GM23248 (cell line): ENCODE results near the gene CMBL. TPM values are rescaled to one million over a fixed set of nuclear protein-coding genes. Genes with fewer than 3 reads are reported as not detected.

Source experiments
- DNase-seq: peaks from one replicate; pipeline ENCODE4 v3.0.0-alpha.2; 2015
- H2AFZ ChIP-seq: fragments of 200-600 bp; sonication (generic); 2 replicates; pipeline ENCODE4 v1.6.1; 2016; ENCODE audit warnings: antibody characterized with exemption
- H3F3A ChIP-seq: fragments of 200-600 bp; sonication (generic); 2 replicates; pipeline ENCODE4 v1.6.1; 2016; ENCODE audit warnings: mild to moderate bottlenecking, antibody characterized with exemption, mixed run types; ENCODE audit not compliant: insufficient read depth
- H3K27ac ChIP-seq: fragments of 200-600 bp; sonication (generic); 2 replicates; pipeline ENCODE4 v1.5.1; 2016; ENCODE audit warnings: mild to moderate bottlenecking
- H3K27me3 ChIP-seq: fragments of 200-600 bp; sonication (generic); replicated peaks from 2 replicates; pipeline ENCODE4 v1.6.1; 2016; ENCODE audit warnings: mild to moderate bottlenecking; ENCODE audit not compliant: insufficient read depth
- H3K36me3 ChIP-seq: fragments of 200-600 bp; sonication (generic); 2 replicates; pipeline ENCODE4 v1.6.1; 2016; ENCODE audit warnings: low read depth, mild to moderate bottlenecking
- H3K4me1 ChIP-seq: fragments of 200-600 bp; sonication (generic); 2 replicates; pipeline ENCODE4 v1.6.1; 2016; ENCODE audit warnings: mild to moderate bottlenecking; ENCODE audit not compliant: insufficient read depth
- H3K4me2 ChIP-seq: fragments of 200-600 bp; sonication (generic); one replicate; pipeline ENCODE4 v1.6.1; 2016; ENCODE audit warnings: mild to moderate bottlenecking; ENCODE audit not compliant: unreplicated experiment
- H3K4me3 ChIP-seq: fragments of 200-600 bp; sonication (generic); 2 replicates; pipeline ENCODE4 v1.5.1; 2016; ENCODE audit warnings: mild to moderate bottlenecking
- H3K79me2 ChIP-seq: fragments of 200-600 bp; sonication (generic); 2 replicates; pipeline ENCODE4 v1.6.1; 2016; ENCODE audit warnings: mild to moderate bottlenecking; ENCODE audit not compliant: insufficient read depth
- H3K9ac ChIP-seq: fragments of 200-600 bp; sonication (generic); 2 replicates; pipeline ENCODE4 v1.6.1; 2016; ENCODE audit warnings: mild to moderate bottlenecking
- H3K9me2 ChIP-seq: fragments of 200-600 bp; sonication (generic); 2 replicates; pipeline ENCODE4 v1.6.1; 2016; ENCODE audit warnings: mixed run types, mild to moderate bottlenecking, moderate library complexity; ENCODE audit not compliant: insufficient read depth
- H3K9me3 ChIP-seq: fragments of 200-600 bp; sonication (generic); one replicate; pipeline ENCODE4 v1.6.1; 2017; ENCODE audit warnings: low read depth
- H4K20me1 ChIP-seq: fragments of 200-600 bp; sonication (generic); 2 replicates; pipeline ENCODE4 v1.6.0; 2016; ENCODE audit not compliant: insufficient read depth
- EZH2 ChIP-seq: fragments of 200-600 bp; sonication (generic); IDR thresholded peaks from 2 replicates; pipeline ENCODE4 v1.6.1; 2018; ENCODE audit warnings: antibody characterized with exemption, mild to moderate bottlenecking; ENCODE audit not compliant: insufficient read depth, poor library complexity, severe bottlenecking
- EZH2phosphoT487 ChIP-seq: fragments of 200-600 bp; sonication (generic); IDR thresholded peaks from 2 replicates; pipeline ENCODE4 v1.6.1; 2018; ENCODE audit warnings: antibody characterized with exemption, moderate library complexity, mild to moderate bottlenecking, low read depth; ENCODE audit not compliant: insufficient read depth
- WGBS, 2 experiments: methylation state at CpG; one replicate each; pipeline ENCODE4 v1.1.6; 2015 to 2017; ENCODE audit warnings: low lambda C conversion rate in 2 of 2, low coverage in 1 of 2; ENCODE audit errors: missing lambda C conversion rate in 2 of 2; 5-methylcytosine and 5-hydroxymethylcytosine counted together
- in situ Hi-C: fragments of 300-500 bp; cut with MboI; formaldehyde crosslinking; loops from 2 replicates; pipeline ENCODE4 v1.15.0; 2020
- polyA plus RNA-seq: library from polyadenylated mRNA; unstranded; fragments of >200 nt; fragmentation: Nextera tagmentation; extraction: Ambion mirVana; gene quantifications from 2 replicates; pipeline ENCODE4 v1.2.1, GENCODE V29; 2016
- total RNA-seq: library from RNA; depleted of rRNA; stranded (reverse); fragments of >200 nt; shearing (Covaris generic); gene quantifications from 2 replicates; pipeline ENCODE4 v1.2.3, GENCODE V29; 2014

CMBL gene
- total and polyA plus RNA-seq, 2 experiments from 2014 or later = 4.0 to 14.6 TPM

- Histone ChIP-seq H3K9me2 (no peaks in the 10 kb centered on the region), H3K4me3 (no peak overlapping the region), H3F3A (peaks cover 63% of the 10 kb centered on the region), H2AFZ (no peak overlapping the region), H3K79me2 (no peaks in the 10 kb centered on the region), H3K9me3 (no peaks in the 10 kb centered on the region), H3K4me2 (no peak overlapping the region), H4K20me1 (no peaks in the 10 kb centered on the region), H3K4me1 (peaks cover 14% of the 10 kb centered on the region), H3K27me3 (no peaks in the 10 kb centered on the region), H3K27ac (0 out of 2 replicates have a peak overlapping the region, but pooled peaks have one; percentile 31), H3K9ac (no peak overlapping the region), H3K36me3 (peaks cover 46% of the 10 kb centered on the region)
- in situ Hi-C loops = no loop called here
- no peak for TF ChIP-seq EZH2
- TF ChIP-seq EZH2phosphoT487 = no peak
- 64 to 66% methylated on average over 6 of the region's 6 CpGs for WGBS, 2 experiments
- no peak for DNase-seq
Observed at GRCh38 chr5:10265245-10266109, 42.2 kb downstream of the CMBL start.

GRCh38 chr5:10264604-10265003 is 43.1 kb downstream of the CMBL start:
- TF ChIP-seq EZH2 (no peak), EZH2phosphoT487 (no peak)
- H3K36me3 ChIP-seq = peaks cover 54% of the 10 kb centered on the region
- H3K27me3 ChIP-seq = no peaks in the 10 kb centered on the region
- H3F3A ChIP-seq = peaks cover 68% of the 10 kb centered on the region
- H2AFZ ChIP-seq = no peak overlapping the region
- H3K79me2 ChIP-seq = peaks cover 4% of the 10 kb centered on the region; the same call in 1 of the 2 replicates
- 58 to 59% methylated on average over 3 of the region's 3 CpGs for WGBS, 2 experiments
- H3K27ac ChIP-seq = peak overlapping the region; percentile 31; the same call in 1 of the 2 replicates
- no peak overlapping the region for H3K4me3 ChIP-seq
- no peaks in the 10 kb centered on the region for H4K20me1 ChIP-seq
- H3K4me1 ChIP-seq = peaks cover 14% of the 10 kb centered on the region
- H3K9me2 ChIP-seq = no peaks in the 10 kb centered on the region
- in situ Hi-C loops = no loop called here
- H3K9ac ChIP-seq = no peak overlapping the region
- peak; percentile 27 for DNase-seq
- H3K9me3 ChIP-seq = no peaks in the 10 kb centered on the region
- no peak overlapping the region for H3K4me2 ChIP-seq

GRCh38 chr5:10262995-10263394 is 44.7 kb downstream of the CMBL start:
- no peaks in the 10 kb centered on the region for H3K9me2 ChIP-seq
- no peaks in the 10 kb centered on the region for H4K20me1 ChIP-seq
- no peaks in the 10 kb centered on the region for H3K27me3 ChIP-seq
- H3K36me3 ChIP-seq = peaks cover 70% of the 10 kb centered on the region
- H3K27ac ChIP-seq = no peak overlapping the region
- no peak overlapping the region for H3K4me2 ChIP-seq
- peaks cover 14% of the 10 kb centered on the region for H3K4me1 ChIP-seq
- H3K9me3 ChIP-seq = no peaks in the 10 kb centered on the region
- peaks cover 20% of the 10 kb centered on the region for H3K79me2 ChIP-seq
- H3K4me3 ChIP-seq = no peak overlapping the region
- H3K9ac ChIP-seq = no peak overlapping the region
- 97 to 98% methylated on average over 11 of the region's 11 CpGs for WGBS, 2 experiments
- H3F3A ChIP-seq = peaks cover 80% of the 10 kb centered on the region
- TF ChIP-seq EZH2 (no peak), EZH2phosphoT487 (no peak)
- H2AFZ ChIP-seq = no peak overlapping the region
- no peak for DNase-seq
- in situ Hi-C loops = no loop called here

GRCh38 chr5:10262121-10262774 is 45.5 kb downstream of the CMBL start:
- 73 to 76% methylated on average over 18 of the region's 18 CpGs for WGBS, 2 experiments
- no peaks in the 10 kb centered on the region for H3K27me3 ChIP-seq
- no peak overlapping the region for H3K4me2 ChIP-seq
- no peaks in the 10 kb centered on the region for H4K20me1 ChIP-seq
- no peaks in the 10 kb centered on the region for H3K9me3 ChIP-seq
- in situ Hi-C loops = no loop called here
- H3K27ac ChIP-seq = no peak overlapping the region
- TF ChIP-seq EZH2 (no peak), EZH2phosphoT487 (no peak)
- no peak overlapping the region for H3K4me3 ChIP-seq
- no peak for DNase-seq
- peaks cover 9% of the 10 kb centered on the region for H3K4me1 ChIP-seq
- H3K36me3 ChIP-seq = peaks cover 78% of the 10 kb centered on the region
- H3K9me2 ChIP-seq = no peaks in the 10 kb centered on the region
- H3F3A ChIP-seq = peaks cover 80% of the 10 kb centered on the region
- peaks cover 27% of the 10 kb centered on the region for H3K79me2 ChIP-seq
- no peak overlapping the region for H2AFZ ChIP-seq
- no peak overlapping the region for H3K9ac ChIP-seq
